DOHH2 (cell line): ENCODE results near the gene OCSTAMP.

Experiments
- EZH2phosphoT487 ChIP-seq: fragments of 200-600 bp; sonication (generic); IDR thresholded peaks from 2 replicates; pipeline ENCODE4 v1.6.1; 2017; ENCODE audit warnings: borderline replicate concordance, mild to moderate bottlenecking, antibody characterized with exemption, low read length, moderate library complexity, mixed read lengths
- TF ChIP-seq, protein P1 (sequence below): fragments of 200-600 bp; sonication (generic); IDR thresholded peaks from one replicate; pipeline ENCODE4 v1.5.1; 2014; ENCODE audit warnings: antibody characterized with exemption, mild to moderate bottlenecking, low read depth, low read length; ENCODE audit not compliant: poor library complexity, severe bottlenecking

DNA sequence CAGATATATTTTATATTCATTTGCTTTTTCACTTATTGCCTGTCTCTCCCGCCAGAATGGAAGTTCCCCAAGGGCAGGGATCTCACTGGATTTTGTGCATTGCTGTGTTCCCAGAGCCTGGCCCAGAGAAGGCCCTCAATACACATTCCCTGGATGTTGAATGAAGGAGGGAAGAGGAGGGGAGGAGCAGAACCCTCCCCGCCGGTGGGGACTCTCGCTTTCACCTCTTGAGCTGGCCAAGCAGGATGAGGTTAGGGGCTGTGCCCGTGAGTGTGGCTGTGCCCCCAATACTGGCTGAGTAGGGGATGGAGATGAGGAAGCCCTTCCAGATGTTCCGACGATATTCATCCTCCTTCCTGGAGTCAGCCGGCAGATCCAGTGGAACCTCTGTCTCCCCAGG is 45.5 kb upstream of the OCSTAMP start:
- TF ChIP-seq, protein P1, sequence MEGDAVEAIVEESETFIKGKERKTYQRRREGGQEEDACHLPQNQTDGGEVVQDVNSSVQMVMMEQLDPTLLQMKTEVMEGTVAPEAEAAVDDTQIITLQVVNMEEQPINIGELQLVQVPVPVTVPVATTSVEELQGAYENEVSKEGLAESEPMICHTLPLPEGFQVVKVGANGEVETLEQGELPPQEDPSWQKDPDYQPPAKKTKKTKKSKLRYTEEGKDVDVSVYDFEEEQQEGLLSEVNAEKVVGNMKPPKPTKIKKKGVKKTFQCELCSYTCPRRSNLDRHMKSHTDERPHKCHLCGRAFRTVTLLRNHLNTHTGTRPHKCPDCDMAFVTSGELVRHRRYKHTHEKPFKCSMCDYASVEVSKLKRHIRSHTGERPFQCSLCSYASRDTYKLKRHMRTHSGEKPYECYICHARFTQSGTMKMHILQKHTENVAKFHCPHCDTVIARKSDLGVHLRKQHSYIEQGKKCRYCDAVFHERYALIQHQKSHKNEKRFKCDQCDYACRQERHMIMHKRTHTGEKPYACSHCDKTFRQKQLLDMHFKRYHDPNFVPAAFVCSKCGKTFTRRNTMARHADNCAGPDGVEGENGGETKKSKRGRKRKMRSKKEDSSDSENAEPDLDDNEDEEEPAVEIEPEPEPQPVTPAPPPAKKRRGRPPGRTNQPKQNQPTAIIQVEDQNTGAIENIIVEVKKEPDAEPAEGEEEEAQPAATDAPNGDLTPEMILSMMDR, result no peak
- TF ChIP-seq EZH2phosphoT487, result no peak
